ENCODE measurements around the gene MPPED2. TPM values are rescaled to one million over a fixed set of nuclear protein-coding genes. Genes with fewer than 3 reads are reported as not detected.

Gene MPPED2
- polyA plus RNA-seq, 3 donors, result 0.29 to 0.59 (median 0.52) TPM

- 0% methylated on average over 1 of the region's 3 CpGs for WGBS (ENCODE audit: insufficient coverage)
- H3K4me3 Mint-ChIP-seq, result peak overlapping the region in 1 of 2 donors; percentile 9
- peak overlapping the region; percentile 51 to 84 for H3K27ac ChIP-seq (ENCODE audit: low read depth in 1 of 2, low read length in 2 of 2)
- TF ChIP-seq CTCF (IDR thresholded peaks at IDR 0.05), result no peak
- H3K27ac Mint-ChIP-seq, result peak overlapping the region; percentile 83 to 94 (median 91)
- H3K9ac ChIP-seq (ENCODE audit: insufficient read depth, low read length, poor library complexity, severe bottlenecking), result peak overlapping the region; percentile 23
- H3K36me3 Mint-ChIP-seq, result no peaks in the 10 kb centered on the region
- no peaks in the 10 kb centered on the region for H3K79me2 ChIP-seq (ENCODE audit: insufficient read depth, low read length)
- no peaks in the 10 kb centered on the region for H4K20me1 ChIP-seq (ENCODE audit: insufficient read depth, low read length)
- H3K27me3 Mint-ChIP-seq (ENCODE audit: low read depth in 3 of 3), result peaks cover 0 to 2% (median 2%) of the 10 kb centered on the region in 3 donors
- H3K9me3 Mint-ChIP-seq, result peaks cover 0 to 4% (median 0%) of the 10 kb centered on the region in 7 donors
- no peaks in the 10 kb centered on the region for H3K27me3 ChIP-seq (ENCODE audit: control insufficient read depth in 2 of 2, insufficient read depth in 2 of 2, low read length in 2 of 2)
- no peaks in the 10 kb centered on the region for H3K9me3 ChIP-seq (replicated peaks in 1 of 2; ENCODE audit: control insufficient read depth in 1 of 2, insufficient read depth in 1 of 2, low read length in 2 of 2)
- H3K4me1 ChIP-seq (ENCODE audit: control insufficient read depth in 1 of 2, insufficient read depth in 2 of 2, low read length in 2 of 2), result peaks cover 50 to 67% of the 10 kb centered on the region in 2 donors
- no peak overlapping the region for H2AFZ ChIP-seq (ENCODE audit: insufficient read depth, low read depth, low read length, poor library complexity, severe bottlenecking)
- peak; percentile 88 to 94 (median 90) for DNase-seq
- H3K4me2 ChIP-seq (replicated peaks; ENCODE audit: extremely low read depth, low read length, poor library complexity, severe bottlenecking), result peak overlapping the region; percentile 38
- H3K4me1 Mint-ChIP-seq, result peaks cover 57% of the 10 kb centered on the region
- intact Hi-C loops (cut with micrococcal nuclease), result loop anchor here in 1 of 2 donors (10.0 kb wide), 2 partner anchors 143 to 427 kb away; no protein-coding TSS in a partner anchor
- H3K36me3 ChIP-seq (replicated peaks in 1 of 2; ENCODE audit: control insufficient read depth in 1 of 2, insufficient read depth in 2 of 2, low read length in 2 of 2), result no peaks in the 10 kb centered on the region
- peak overlapping the region in 1 of 3 experiments; percentile 38 for H3K4me3 ChIP-seq (replicated peaks in 1 of 3; ENCODE audit: low read depth in 2 of 3, low read length in 3 of 3)
These were observed 98.8 kb downstream of the MPPED2 start for GRCh38 chr11:30487200-30487898.

- WGBS (ENCODE audit: insufficient coverage), result 100% methylated on average over 1 of the region's 3 CpGs
- H3K9me3 ChIP-seq (replicated peaks in 1 of 2; ENCODE audit: control insufficient read depth in 1 of 2, insufficient read depth in 1 of 2, low read length in 2 of 2), result no peaks in the 10 kb centered on the region
- H3K4me2 ChIP-seq (replicated peaks; ENCODE audit: extremely low read depth, low read length, poor library complexity, severe bottlenecking), result no peak overlapping the region
These were observed 100.4 kb downstream of the MPPED2 start for GRCh38 chr11:30485756-30486155.

More at GRCh38 chr11:30485756-30486155, 100.4 kb downstream of the MPPED2 start:
- H3K4me1 ChIP-seq (ENCODE audit: control insufficient read depth in 1 of 2, insufficient read depth in 2 of 2, low read length in 2 of 2), result peaks cover 50 to 68% of the 10 kb centered on the region in 2 donors
- peak overlapping the region; percentile 12 for H2AFZ ChIP-seq (ENCODE audit: insufficient read depth, low read depth, low read length, poor library complexity, severe bottlenecking)
- H3K27ac Mint-ChIP-seq, result peak overlapping the region in 1 of 7 donors; percentile 42
- no peak overlapping the region for H3K4me3 Mint-ChIP-seq
- peaks cover 0 to 4% (median 0%) of the 10 kb centered on the region in 7 donors for H3K9me3 Mint-ChIP-seq
- no peaks in the 10 kb centered on the region for H3K36me3 ChIP-seq (replicated peaks in 1 of 2; ENCODE audit: control insufficient read depth in 1 of 2, insufficient read depth in 2 of 2, low read length in 2 of 2)
- no peak for TF ChIP-seq CTCF (IDR thresholded peaks at IDR 0.05)
- H3K9ac ChIP-seq (ENCODE audit: insufficient read depth, low read length, poor library complexity, severe bottlenecking), result no peak overlapping the region
- DNase-seq, result no peak
- H4K20me1 ChIP-seq (ENCODE audit: insufficient read depth, low read length), result no peaks in the 10 kb centered on the region
- H3K4me3 ChIP-seq (replicated peaks in 1 of 3; ENCODE audit: low read depth in 2 of 3, low read length in 3 of 3), result no peak overlapping the region
- no peaks in the 10 kb centered on the region for H3K79me2 ChIP-seq (ENCODE audit: insufficient read depth, low read length)
- intact Hi-C loops (cut with micrococcal nuclease), result loop anchor here in 1 of 2 donors (10.0 kb wide), 2 partner anchors 141 to 429 kb away; no protein-coding TSS in a partner anchor
- peak overlapping the region in 1 of 2 donors; percentile 84 for H3K27ac ChIP-seq (ENCODE audit: low read depth in 1 of 2, low read length in 2 of 2)
- H3K27me3 Mint-ChIP-seq (ENCODE audit: low read depth in 3 of 3), result peaks cover 0 to 3% (median 2%) of the 10 kb centered on the region in 3 donors
- no peaks in the 10 kb centered on the region for H3K36me3 Mint-ChIP-seq
- H3K4me1 Mint-ChIP-seq, result peaks cover 53% of the 10 kb centered on the region
- no peaks in the 10 kb centered on the region for H3K27me3 ChIP-seq (ENCODE audit: control insufficient read depth in 2 of 2, insufficient read depth in 2 of 2, low read length in 2 of 2)

Data from CD14-positive monocyte (primary cell).